Measurements from ENCODE around the gene KCMF1.

KCMF1 gene

DNA sequence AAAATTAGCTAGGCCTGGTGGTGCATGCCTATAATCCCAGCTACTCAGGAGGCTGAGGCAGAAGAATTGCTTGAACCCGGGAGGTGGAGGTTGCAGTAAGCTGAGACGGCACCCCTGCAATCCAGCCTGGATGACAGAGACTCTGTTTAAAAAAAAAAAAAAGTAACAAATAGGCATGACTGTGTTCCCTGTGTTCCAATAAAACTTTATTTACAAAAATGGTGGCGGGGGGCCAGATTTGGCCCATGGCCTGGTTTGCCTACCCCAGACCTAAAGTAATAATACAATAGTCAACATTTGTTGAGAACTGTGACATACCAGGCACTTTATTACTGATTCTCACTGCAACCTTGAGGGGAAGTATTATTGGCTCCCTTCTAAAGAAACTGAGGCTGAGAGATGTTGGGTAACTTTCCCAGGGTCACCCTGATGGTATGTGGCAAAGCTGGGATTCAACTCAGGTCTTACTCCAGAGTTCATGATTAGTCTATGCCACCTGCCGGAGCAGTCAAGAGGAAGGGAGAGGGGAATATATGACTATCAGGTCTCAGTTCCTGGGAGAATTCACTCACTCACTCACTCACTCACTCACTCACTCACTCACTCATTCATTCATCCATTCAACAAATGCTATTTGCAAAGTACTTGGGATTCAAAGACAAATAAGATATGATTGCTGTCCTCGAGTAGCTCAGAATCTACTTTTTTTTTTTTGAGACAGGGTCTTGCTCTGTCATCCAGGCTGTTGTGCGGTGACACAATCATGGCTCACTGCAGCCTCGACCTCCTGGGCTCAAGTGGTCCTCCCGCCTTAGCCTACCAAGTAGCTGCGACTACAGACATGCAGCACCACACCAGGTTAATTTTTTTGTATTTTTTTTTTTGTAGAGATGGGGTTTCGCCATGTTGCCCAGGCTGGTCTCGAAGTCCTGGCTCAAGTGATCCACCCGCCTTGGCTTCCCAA, 14.3 kb upstream of the KCMF1 start:
- DNase-seq (ENCODE audit: low spot score): no peak

DNA sequence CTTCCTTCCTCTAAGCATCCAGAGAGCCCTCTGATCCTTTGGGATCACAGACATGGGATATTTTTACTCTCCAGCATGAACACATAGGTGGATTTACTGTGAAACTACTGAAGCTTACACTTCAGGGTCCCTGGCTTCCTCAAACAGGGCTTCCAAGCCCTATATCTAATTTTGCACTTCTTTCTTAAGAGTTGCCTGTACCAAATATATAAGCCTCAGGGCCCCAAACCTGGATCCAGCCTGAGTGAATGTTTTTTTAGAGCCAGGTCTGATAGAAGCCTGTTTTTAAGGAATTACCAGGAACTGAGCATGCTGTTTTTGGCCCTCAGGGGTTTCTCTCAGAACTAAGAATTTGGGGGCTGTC, 13.2 kb upstream of the KCMF1 start:
- DNase-seq (ENCODE audit: low spot score): no peak

GRCh38 chr2:84958135-84959059, 12.6 kb upstream of the KCMF1 start:
- DNase-seq (ENCODE audit: low spot score): no peak

GRCh38 chr2:84959095-84959565, 11.8 kb upstream of the KCMF1 start:
- no peak for DNase-seq (ENCODE audit: low spot score)

DNA sequence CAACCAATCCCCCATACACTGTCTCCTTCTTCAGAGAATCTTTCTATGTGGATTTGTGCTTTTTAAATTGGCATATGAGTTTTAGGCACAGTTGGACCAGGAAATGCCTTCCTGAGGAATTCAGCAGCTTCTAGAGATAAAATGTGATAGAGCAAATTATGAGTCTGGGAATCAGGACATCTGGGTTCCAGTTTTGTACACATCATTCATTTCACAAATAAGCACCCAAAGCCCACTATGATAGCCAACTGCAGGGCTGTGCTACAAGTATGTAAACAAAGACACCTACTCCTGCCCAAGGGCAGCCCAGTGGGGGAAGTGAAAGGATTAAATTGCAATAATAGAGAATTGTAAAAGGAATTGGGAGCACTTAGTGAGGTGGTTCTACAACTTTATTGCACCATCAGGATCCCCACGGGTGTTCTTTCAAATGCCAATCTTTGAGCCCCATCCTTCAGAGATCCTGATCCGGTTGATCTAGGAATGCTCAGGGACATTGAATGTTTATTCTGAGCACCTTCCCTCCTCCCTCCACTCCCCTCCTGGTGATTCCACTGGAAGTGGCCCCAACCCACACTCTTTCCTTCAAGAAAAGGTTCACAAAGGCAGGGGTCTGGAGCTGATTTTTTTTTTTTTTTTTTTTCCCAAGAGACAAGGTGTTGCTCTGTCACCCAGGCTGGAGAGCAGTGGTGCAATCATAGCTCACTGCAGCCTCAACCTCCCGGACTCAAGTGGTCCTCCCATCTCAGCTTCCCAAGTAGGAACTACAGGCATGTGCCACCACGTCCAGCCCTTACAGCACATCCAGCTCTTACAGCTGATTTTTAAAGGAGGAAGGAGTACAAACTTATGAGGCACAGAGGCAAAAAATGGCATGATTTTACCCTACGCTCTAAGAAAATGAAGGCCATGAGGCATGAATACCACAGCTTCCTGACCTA, 11.1 kb upstream of the KCMF1 start:
- no peak for DNase-seq (ENCODE audit: low spot score)

DNA sequence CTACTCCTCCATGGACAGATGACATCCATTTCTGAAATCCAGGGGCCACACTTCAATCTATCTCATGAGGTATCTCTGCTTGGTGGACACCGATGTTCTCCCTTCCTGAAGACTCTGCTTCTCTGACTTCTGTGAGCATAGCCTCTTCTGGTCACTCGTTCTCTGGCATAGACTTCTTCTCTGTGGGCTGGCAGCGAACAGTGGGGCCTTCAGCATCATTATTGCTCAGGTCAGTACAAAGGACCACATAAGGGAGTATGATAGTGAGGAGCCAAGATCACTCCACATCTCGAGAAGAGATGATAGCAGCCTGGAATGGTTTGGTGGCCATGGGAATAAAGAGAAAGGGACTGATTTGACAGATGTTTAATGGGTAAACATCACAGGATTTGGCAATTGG, 8.0 kb upstream of the KCMF1 start:
- DNase-seq (ENCODE audit: low spot score): no peak

GRCh38 chr2:84963323-84963691, 7.7 kb upstream of the KCMF1 start:
- no peak for DNase-seq (ENCODE audit: low spot score)

DNA sequence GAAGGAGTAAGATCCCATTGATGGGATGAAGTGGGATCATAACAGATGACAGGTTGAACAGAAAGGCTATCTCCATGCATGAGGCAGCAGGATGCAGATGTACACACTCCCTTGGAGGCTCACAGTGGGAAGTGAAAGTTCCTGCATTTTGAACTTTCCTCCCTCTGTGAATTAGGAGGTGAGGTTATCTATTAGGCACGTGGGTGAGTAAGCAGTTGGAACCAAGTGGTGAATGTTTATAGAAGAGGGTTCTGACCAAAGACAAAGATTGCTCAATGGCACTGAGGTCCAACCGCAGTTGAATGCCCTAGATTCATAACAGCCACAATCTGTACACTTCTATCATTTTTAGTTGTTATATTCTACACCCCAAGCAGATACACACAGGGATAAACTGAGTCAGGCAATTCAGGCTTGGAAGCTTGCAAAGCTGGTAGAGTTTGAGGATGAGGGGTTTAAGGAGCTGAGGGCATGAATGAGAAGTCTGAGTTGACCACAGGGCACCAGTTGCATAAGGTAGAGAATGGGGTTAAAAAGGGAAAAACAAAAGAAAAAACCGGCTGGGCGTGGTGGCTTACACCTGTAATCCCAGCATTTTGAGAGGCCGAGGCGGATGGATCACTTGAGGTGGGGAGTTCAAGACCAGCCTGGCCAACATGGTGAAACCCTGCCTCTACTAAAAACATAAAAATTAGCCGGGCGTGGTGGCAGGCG, 7.1 kb upstream of the KCMF1 start:
- DNase-seq (ENCODE audit: low spot score): no peak

- no peak for DNase-seq (ENCODE audit: low spot score)
Measured at GRCh38 chr2:84964406-84965191, 6.4 kb upstream of the KCMF1 start.

DNA sequence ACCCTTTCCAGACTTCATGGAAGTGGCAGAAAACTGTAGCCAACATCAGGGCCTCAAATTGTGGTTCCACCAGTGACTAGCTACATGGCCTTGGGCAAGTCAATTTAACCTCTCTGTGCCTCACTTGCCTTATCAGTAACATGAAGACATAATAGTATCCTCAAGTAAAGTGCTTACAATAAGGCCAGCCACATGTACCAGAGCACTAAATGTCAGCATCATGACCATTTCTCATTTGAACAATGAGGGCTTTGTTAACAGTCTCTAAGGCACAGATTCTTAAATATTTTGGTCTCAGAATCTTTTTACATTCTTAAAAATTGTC, 5.8 kb upstream of the KCMF1 start:
- no peak for DNase-seq (ENCODE audit: low spot score)

DNA sequence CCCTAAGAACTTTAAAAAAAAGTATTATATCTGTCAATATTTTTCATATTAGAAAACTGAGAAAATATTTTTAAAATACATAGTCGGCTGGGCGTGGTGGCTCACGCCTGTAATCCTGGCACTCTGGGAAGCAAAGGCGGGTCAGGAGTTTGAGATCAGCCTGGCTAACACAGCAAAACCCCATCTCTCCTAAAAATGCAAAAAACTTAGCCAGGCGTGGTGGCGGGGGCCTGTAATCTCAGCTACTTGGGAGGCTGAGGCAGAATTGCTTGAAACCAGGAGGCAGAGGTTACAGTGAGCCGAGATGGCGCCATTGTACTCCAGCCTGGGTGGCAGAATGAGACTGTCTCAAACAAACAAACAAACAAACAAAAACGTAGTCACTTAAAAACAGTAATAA, 5.1 kb upstream of the KCMF1 start:
- DNase-seq (ENCODE audit: low spot score): no peak

DNA sequence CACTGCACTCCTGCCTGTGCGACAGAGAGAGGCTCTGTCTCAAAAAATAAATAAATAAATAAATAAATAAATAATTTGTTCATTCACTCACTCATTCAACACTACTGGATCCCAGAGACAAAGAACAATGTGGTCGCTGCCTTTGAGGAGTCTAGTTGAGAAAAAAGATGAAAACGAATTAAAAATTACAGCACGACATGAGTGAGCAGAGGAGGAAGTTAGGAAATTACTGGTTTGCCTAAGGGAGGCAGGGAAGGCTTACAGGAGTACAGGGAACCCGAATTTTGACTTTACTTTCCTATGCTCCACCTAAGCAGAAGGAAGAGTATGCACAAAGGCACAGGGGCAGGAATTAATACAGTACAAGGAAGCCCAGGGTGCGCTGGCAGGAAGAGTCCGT, 4.2 kb upstream of the KCMF1 start:
- no peak for DNase-seq (ENCODE audit: low spot score)

- DNase-seq (ENCODE audit: low spot score): peak; percentile 33
Measured at GRCh38 chr2:84969511-84970209, 1.3 kb upstream of the KCMF1 start.

- DNase-seq (ENCODE audit: low spot score): peak; percentile 58
Measured at GRCh38 chr2:84970210-84970867, 622 bp upstream of the KCMF1 start.

GRCh38 chr2:84971510-84972206, 697 bp downstream of the KCMF1 start:
- peak; percentile 48 for DNase-seq (ENCODE audit: low spot score)

DNA sequence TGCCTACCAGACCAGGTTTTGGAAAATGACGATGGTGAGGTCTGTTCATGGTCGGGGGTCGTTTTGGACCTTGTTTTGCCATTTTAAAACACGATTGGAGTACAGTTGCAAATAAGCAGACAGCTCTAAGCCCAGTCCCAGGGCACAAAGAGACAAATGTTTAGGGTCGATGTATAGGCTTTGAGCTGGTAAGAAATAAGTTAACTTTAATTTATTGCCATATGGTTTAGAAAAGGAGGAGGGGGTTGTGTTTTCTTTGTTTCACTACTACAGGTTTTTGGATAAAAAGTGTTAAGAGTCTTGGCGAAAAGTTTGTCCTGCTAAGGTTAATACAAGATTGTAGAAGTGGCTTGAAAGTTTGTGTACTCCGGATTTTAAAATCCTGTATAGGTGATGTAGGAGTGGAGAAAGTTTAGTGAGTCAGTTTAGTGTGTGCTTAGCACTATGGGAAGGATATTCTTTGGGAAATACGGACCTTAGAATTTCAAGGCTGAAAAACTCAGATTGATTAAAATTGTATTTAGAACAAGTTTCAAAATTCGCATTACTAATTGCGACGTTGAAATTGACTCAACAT, 1.3 kb downstream of the KCMF1 start:
- DNase-seq (ENCODE audit: low spot score): no peak

GRCh38 chr2:84972932-84973331, 2.0 kb downstream of the KCMF1 start:
- DNase-seq (ENCODE audit: low spot score): no peak

- no peak for DNase-seq (ENCODE audit: low spot score)
Measured at GRCh38 chr2:84980263-84980983, 9.5 kb downstream of the KCMF1 start.

Data from activated CD4-positive, alpha-beta T cell treated with anti-CD3 and anti-CD28 coated beads, Interleukin-2, Interleukin-4, amounts not matched to agents 100 ng/mL and 50 ng/mL, durations not matched to agents 16 hours and 8 hours (primary cell).